GM19468 (cell line): ENCODE results near the gene TAX1BP1.

Source experiments
- ATAC-seq: cut with Tn5 transposase; IDR thresholded peaks from one replicate; pipeline ENCODE4 v1.9.1; 2021; ENCODE audit warnings: mild to moderate bottlenecking, moderate library complexity, moderate number of reproducible peaks; ENCODE audit not compliant: unreplicated experiment; ENCODE audit errors: extremely low read depth

The TAX1BP1 gene

GRCh38 chr7:27872356-27873275, 132.7 kb downstream of the TAX1BP1 start:
- no peak for ATAC-seq

GRCh38 chr7:27873981-27874957, 134.3 kb downstream of the TAX1BP1 start:
- no peak for ATAC-seq

- no peak for ATAC-seq
Measured at GRCh38 chr7:27875061-27875460, 135.1 kb downstream of the TAX1BP1 start.

- ATAC-seq = no peak
Measured at GRCh38 chr7:27875832-27876231, 135.9 kb downstream of the TAX1BP1 start.

GRCh38 chr7:27876756-27877155, 136.8 kb downstream of the TAX1BP1 start:
- no peak for ATAC-seq
